ENCODE results near the gene ESF1.

ESF1 gene

DNA sequence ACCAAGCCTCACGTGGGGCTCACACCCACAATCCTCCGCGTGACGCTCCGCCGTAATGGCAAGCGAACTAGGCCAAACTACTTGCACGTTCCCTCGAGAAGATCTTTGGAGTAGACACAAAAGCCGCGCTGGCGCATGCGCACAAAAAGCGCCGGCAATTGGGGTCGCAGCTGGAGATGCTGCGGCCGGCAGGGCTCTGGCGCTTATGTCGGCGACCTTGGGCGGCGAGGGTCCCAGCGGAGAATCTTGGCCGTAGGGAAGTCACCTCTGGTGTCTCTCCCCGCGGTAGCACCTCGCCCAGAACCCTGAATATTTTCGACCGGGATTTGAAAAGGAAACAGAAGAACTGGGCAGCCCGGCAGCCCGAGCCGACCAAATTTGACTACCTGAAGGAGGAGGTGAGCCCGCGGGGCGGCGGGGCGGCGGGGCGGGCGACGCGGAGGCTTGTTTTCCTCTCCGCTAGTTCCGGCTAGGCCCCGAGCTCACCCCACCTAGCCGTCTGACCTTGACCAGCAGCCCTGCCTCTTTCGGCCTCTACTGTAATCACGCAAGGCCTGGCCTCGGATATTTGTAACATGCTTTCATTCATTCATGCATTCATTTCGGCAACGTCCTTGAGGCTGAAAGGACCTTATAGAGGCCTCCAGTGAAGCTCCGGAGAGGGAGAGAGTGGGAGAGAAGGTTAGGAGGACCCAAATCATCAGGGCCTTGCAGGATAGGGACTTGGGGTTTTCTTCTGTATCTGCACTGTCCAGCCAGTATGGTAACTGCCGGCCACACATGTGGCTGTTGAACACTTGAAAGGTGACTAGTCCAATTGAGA, at the start of gene ESF1, which contains the start of gene NDUFAF5:
Gene ESF1 (minus strand): TSS at position 27 of the 823 bp plus-strand sequence. CDS start 1,779 bp downstream, outside the sequence.
Gene NDUFAF5 (plus strand): TSS at position 136 of the 823 bp plus-strand sequence. CDS start 41 bp downstream, at position 177.
- peak; percentile 94 for DNase-seq

DNA sequence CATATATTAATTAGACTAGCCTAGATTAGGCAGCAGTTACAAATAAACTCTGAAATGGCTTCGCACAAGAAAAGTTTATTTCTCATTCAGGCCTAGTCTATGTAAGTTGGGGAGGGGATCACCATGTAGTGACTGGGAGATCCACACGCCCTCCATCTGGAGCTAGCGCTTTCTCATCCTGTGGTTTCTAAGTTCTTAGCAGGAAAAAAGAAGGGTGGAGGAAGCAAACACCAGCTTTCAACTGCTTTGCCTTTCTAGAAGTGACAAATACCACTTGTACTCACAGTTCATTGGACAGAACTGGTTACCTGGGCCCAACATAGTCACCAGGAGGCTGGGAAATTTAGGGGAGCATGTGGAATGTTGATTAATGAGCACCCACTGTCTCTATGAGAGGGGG, 46.8 kb upstream of the ESF1 start:
- DNase-seq, result no peak

DNA sequence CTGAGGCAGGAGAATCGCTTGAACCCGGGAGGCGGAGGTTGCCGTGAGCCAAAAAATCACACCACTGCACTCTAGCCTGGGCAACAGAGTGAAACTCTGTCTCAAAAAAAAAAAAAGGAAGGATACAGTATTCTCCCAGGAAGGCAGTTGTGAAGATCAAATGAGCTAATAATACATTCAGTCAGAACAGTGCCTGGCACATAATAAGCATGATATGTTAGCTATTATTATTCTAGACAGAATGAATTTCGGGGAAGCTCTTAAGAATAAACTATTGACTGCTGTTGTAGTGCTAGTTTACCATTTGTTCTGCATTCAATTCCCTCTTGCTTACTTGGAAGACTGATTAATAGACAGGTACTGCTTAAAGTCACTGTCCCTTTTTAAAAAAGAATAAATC, 40.7 kb upstream of the ESF1 start:
- no peak for DNase-seq

DNA sequence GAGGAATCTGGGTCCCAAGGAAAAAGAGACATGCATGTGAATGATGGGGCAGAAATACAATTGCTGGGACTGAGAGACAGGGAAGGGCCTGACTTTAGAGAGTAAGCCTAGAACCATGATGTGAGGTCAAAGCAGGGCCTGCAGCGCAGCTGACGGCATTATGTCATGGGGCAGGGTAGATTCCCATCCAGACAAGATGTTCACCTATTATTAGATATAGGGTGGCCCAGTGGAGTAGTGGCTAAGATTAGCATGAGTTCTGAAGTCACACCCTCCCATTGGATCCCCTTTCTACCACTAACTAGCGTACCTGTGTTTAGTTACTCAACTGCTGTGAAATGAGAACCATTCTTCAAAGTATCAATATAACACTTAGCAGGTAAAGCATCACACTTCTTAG, 39.7 kb upstream of the ESF1 start:
- no peak for DNase-seq

- DNase-seq, result no peak
These were observed 37.7 kb upstream of the ESF1 start for GRCh38 chr20:13822459-13822858.

GRCh38 chr20:13821876-13822275, 37.2 kb upstream of the ESF1 start:
- DNase-seq, result no peak

GRCh38 chr20:13819885-13820645, 35.3 kb upstream of the ESF1 start:
- no peak for DNase-seq

- no peak for DNase-seq
These were observed 32.6 kb upstream of the ESF1 start for GRCh38 chr20:13817342-13817741.

GRCh38 chr20:13816757-13817156, 32.0 kb upstream of the ESF1 start:
- no peak for DNase-seq

DNA sequence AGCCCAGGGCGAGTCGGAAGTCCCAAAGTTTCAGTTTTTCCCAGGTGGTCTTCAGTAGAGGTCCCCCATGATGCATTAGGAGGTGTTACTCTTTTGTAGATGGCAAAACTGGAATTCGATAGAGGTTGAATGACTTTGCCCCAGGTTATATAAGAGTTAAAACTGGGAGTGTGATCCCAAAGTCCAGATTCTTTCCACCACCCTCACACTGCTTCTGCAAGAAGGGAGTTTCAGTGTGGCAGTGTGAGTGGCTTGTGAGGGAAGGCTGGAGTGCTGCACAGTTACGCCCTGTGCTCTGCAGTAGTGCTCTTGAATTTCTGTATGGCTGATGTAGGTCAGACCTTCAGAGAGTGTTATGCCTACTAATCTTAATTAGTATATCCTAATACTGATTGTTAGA, 30.0 kb upstream of the ESF1 start:
- DNase-seq, result no peak

DNA sequence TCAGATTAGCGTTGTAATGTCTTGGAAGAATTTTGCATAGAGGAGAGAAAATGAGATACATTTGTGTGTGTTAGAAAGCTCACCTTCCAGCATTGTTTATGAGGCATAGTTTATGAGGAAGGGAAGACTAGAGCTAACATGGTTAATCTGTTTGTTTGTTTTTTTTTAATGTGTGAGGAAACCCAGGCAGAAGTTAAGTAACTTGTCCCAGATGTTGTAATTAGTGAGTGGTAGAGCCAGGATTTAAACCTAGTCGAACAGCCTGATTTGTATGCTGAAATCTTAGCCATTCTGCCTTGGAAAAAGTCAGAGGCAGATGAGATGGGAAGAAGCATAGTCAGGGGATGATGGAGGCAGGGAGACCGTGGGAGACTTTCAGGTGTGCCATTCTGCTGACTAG, 29.2 kb upstream of the ESF1 start:
- DNase-seq, result no peak

GRCh38 chr20:13810446-13810845, 25.7 kb upstream of the ESF1 start:
- DNase-seq, result no peak

DNA sequence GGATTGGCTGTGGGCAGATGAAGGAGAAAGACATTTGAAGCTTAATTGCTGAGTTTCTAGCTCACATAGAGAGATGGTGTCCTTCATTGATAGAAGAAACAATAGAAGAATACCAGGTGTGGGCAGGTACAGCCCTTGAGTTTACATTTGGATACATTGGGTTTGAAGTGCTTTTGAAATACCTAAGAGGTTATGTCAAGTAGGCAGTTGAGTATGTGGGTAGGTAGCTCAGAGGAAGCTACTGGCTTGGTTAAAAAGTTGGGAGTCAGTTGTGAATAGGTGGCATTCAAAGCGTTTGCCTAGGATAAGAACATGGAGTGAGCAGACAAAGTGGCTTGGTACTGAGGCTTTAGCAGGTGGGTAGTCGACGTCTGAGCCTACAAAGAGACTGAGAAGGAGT, 25.1 kb upstream of the ESF1 start:
- DNase-seq, result no peak

DNA sequence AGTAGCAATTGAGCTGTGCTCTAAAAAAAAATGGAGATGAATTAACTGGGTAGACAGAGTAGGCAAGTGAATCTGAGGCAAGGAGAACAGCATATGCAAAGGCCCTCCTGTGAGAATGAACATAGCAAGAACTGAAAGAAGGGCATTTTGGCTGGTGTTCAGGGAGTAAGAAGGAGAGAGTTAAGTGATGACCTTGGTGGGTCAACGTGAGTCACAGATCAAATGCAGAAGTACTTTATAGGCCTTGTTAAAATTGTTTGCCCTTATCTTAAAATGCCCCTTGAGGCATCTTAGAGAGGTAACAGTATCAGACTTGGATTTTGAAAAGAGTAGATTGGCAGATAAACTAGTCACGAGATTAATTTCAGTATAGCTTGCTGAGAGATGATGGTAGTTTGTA, 24.7 kb upstream of the ESF1 start:
- DNase-seq, result no peak

GRCh38 chr20:13800728-13801134, 16.0 kb upstream of the ESF1 start:
- DNase-seq, result no peak

DNA sequence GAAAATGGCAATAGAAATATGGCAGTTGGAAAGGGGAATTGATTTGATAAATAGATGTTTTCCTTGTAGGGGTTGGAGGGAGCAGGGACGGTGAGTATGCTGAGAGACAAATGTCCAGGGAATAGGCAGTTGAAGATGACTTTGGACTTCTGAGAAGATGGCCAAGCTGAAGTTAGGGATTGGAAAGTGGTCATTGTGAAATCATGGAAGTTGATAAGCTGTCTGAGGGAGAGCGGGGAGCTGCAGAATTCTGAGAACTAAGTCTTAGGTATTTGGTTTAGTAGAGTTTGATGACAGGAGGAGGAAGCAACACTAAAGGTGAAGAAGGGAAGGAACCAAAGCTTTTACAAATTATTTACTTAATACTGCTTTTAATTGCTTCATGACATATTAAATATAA, 15.3 kb upstream of the ESF1 start:
- DNase-seq, result no peak

DNA sequence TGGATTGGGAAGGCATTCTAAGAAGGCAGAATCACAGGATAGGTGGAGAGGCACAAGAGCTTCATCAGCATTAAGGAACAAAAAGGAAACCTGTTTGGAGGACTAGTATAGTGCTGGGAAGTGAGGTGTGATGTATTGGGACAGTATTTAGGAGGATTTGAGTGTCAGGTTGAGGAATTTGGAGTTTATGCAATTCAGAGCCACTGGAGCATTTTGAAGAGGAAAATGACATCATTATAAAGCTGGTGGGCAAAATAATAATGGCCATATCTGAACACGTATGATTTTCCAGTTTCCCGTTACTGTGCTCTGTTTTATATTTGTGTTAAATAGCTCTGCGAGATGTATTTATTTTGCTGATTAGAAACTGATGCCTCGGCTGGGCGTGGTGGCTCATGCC, 14.3 kb upstream of the ESF1 start:
- DNase-seq, result no peak

GRCh38 chr20:13794667-13795066, 9.9 kb upstream of the ESF1 start:
- no peak for DNase-seq

- no peak for DNase-seq
These were observed 8.3 kb upstream of the ESF1 start for GRCh38 chr20:13793001-13793400.

DNA sequence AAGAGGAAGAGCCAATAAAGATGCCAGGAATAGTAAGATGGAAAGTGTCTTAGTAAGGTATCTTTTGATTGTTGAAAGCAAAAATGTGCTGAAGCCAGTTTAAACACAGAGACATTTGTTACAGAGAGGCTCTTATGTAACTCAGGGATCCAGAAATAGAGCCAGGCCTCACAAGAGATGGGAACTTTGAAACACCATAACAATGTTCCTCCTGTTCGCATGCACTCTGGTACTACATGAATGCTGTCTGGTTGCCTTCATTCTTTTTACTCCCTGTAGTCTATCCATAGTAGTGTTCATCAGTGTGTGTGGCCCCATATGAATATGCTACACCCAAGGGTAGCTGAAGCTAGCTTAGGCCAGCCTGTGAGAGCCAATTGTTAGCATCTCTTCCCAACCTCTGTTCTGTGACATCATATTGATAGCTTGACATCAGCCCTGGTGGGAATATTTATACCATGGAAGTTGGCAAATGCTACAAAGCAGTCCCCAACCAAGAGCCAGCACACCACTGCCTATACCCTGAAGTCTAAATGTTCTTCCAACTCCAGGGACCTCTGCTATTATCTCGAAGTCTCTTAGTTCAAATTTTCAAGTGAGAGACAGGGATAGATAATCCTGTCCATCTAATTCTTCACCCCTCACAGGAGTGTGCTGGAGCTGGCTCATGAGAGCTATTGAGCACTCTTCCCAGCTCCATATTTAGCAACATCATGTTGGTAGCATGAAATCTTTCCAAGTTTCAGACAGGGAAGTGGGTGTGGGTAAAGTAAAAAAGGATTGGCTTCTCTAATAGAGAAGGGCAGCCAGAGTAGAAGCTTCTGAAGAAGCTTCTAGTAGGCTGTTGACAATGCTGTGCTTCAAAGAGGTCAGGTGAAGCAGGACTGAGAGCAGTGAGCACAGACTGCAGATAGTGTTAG, 7.1 kb upstream of the ESF1 start:
- no peak for DNase-seq

GRCh38 chr20:13790708-13791107, 6.0 kb upstream of the ESF1 start:
- no peak for DNase-seq

- peak; percentile 26 for DNase-seq
These were observed 3.6 kb upstream of the ESF1 start for GRCh38 chr20:13788167-13788834.
